Loucy (cell line): ENCODE measurements around the gene OR5AU1.

Experiments
- CTCF ChIP-seq: fragments of 200-600 bp; sonication (generic); conservative IDR thresholded peaks from 2 replicates; pipeline ENCODE4 v1.5.1; 2014; ENCODE audit warnings: mild to moderate bottlenecking, antibody characterized with exemption, low read length
- EZH2phosphoT487 ChIP-seq: fragments of 200-600 bp; IDR thresholded peaks from 2 replicates; pipeline ENCODE4 v1.6.1; 2018; ENCODE audit warnings: antibody characterized with exemption, mild to moderate bottlenecking, moderate library complexity, borderline replicate concordance

- TF ChIP-seq CTCF (no peak), EZH2phosphoT487 (no peak)
These were observed at the start of gene OR5AU1 for GRCh38 chr14:21155963-21156362.
